ENCODE results near the gene EML6.
"Not testable (repeated sequence)": the region's sequence is repeated elsewhere in the genome, so short reads cannot be mapped to it uniquely, and the experiment has no call there.

EML6 gene

GRCh38 chr2:54855434-54855833, 132.0 kb downstream of the EML6 start:
- DNase-seq, result no peak

GRCh38 chr2:54858021-54858681, 134.7 kb downstream of the EML6 start:
- DNase-seq, result no peak

- no peak for DNase-seq
These were observed 136.0 kb downstream of the EML6 start for GRCh38 chr2:54859416-54859815.

GRCh38 chr2:54859997-54860701, 136.7 kb downstream of the EML6 start:
- DNase-seq, result no peak

GRCh38 chr2:54862229-54862628, 138.8 kb downstream of the EML6 start:
- DNase-seq, result no peak

- no peak for DNase-seq
These were observed 139.3 kb downstream of the EML6 start for GRCh38 chr2:54862742-54863141.

- DNase-seq, result no peak
These were observed 140.2 kb downstream of the EML6 start for GRCh38 chr2:54863660-54864059.

- no peak for DNase-seq
These were observed 140.6 kb downstream of the EML6 start for GRCh38 chr2:54864096-54864495.

GRCh38 chr2:54864727-54865126, 141.3 kb downstream of the EML6 start:
- no peak for DNase-seq

GRCh38 chr2:54866179-54866578, 142.7 kb downstream of the EML6 start:
- DNase-seq, result no peak

GRCh38 chr2:54866868-54867267, 143.4 kb downstream of the EML6 start:
- DNase-seq, result no peak

GRCh38 chr2:54867457-54867856, 144.0 kb downstream of the EML6 start:
- no peak for DNase-seq

- no peak for DNase-seq
These were observed 148.1 kb downstream of the EML6 start for GRCh38 chr2:54871457-54872107.

- no peak for DNase-seq
These were observed 149.3 kb downstream of the EML6 start for GRCh38 chr2:54872780-54873179.

- not testable (repeated sequence) for DNase-seq
These were observed 149.8 kb downstream of the EML6 start for GRCh38 chr2:54873236-54873635.

- no peak for DNase-seq
These were observed 153.3 kb downstream of the EML6 start for GRCh38 chr2:54876764-54877163.

GRCh38 chr2:54878182-54878581, 154.7 kb downstream of the EML6 start:
- no peak for DNase-seq

- DNase-seq, result no peak
These were observed 155.6 kb downstream of the EML6 start for GRCh38 chr2:54879032-54879431.

GRCh38 chr2:54879598-54880332, 156.3 kb downstream of the EML6 start:
- no peak for DNase-seq

- no peak for DNase-seq
These were observed 157.0 kb downstream of the EML6 start for GRCh38 chr2:54880428-54880827.

- no peak for DNase-seq
These were observed 158.3 kb downstream of the EML6 start for GRCh38 chr2:54881759-54882158.

GRCh38 chr2:54885891-54886290, 162.4 kb downstream of the EML6 start:
- DNase-seq, result no peak

GRCh38 chr2:54887850-54888545, 164.5 kb downstream of the EML6 start:
- no peak for DNase-seq

Measured in midbrain (tissue), 1 donor.